ENCODE measurements around the gene ADIPOR2. TPM values are rescaled to one million over a fixed set of nuclear protein-coding genes. Genes with fewer than 3 reads are reported as not detected.

Gene ADIPOR2
- total and polyA plus RNA-seq, 10 of the 15 experiments (the other 5 are each of a cell fraction or from before 2014, with no cell fraction given), result 8.6 to 65.0 (median 38.0) TPM

DNA sequence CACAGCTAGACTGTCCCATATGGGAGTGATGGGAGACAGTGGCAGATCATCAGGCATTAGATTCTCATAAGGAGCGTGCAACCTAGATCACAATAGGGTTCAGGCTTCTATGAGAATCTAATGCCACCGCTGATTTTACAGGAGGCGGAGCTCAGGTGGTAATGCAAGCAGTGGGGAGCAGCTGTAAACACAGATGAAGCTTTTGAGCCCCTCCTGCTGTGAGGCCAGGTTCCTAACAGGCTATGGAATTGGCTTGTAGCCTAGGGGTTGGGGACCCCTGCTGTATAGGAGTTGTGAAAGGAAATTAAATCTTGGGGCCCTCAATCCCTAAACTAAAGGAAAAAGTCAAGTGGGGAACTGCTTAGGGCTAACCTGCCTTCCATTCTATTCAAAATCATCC lies 29.6 kb downstream of the ADIPOR2 start:
- H3K9ac ChIP-seq (ENCODE audit: control insufficient read depth, insufficient read depth, low read length), result no peak overlapping the region
- no peaks in the 10 kb centered on the region for H3K27me3 ChIP-seq (replicated peaks in 1 of 2; ENCODE audit: control insufficient read depth in 2 of 2, insufficient read depth in 2 of 2, low read length in 1 of 2)
- peaks cover 3% of the 10 kb centered on the region; the same call in 2 of the 3 replicates for H3K9me3 ChIP-seq (replicated peaks; ENCODE audit: control insufficient read depth, insufficient read depth, low read length)
- no TSS peak for BruUV-seq (replicated peaks)
- H3K4me2 ChIP-seq (ENCODE audit: control insufficient read depth, insufficient read depth), result no peak overlapping the region
- peaks cover 12% of the 10 kb centered on the region for H3K4me1 ChIP-seq (ENCODE audit: control insufficient read depth, insufficient read depth, low read length)
- H3K36me3 ChIP-seq (ENCODE audit: control insufficient read depth in 2 of 2, insufficient read depth in 2 of 2, low read length in 1 of 2), result no peaks in the 10 kb centered on the region
- ChIA-PET POLR2A (no interaction called here), CTCF (no interaction called here), SMC1A (ENCODE audit: uncharacterized antibody, unreplicated experiment) (interaction anchor here (1.5 kb wide), 1 partner anchor 19 kb away, joined by 3 read pairs; no protein-coding TSS in a partner anchor), RAD21 (ENCODE audit: unreplicated experiment) (no interaction called here)
- TF ChIP-seq, protein P1, sequence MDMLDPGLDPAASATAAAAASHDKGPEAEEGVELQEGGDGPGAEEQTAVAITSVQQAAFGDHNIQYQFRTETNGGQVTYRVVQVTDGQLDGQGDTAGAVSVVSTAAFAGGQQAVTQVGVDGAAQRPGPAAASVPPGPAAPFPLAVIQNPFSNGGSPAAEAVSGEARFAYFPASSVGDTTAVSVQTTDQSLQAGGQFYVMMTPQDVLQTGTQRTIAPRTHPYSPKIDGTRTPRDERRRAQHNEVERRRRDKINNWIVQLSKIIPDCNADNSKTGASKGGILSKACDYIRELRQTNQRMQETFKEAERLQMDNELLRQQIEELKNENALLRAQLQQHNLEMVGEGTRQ (IDR thresholded peaks at IDR 0.05; ENCODE audit: borderline replicate concordance, low read depth, low read length), result no peak
- TF ChIP-seq RFX5 (IDR thresholded peaks at IDR 0.05; ENCODE audit: low read depth, low read length) (no peak), SIN3A (IDR thresholded peaks at IDR 0.05; ENCODE audit: low read depth, low read length) (no peak), PML (IDR thresholded peaks at IDR 0.05; ENCODE audit: low read length) (no peak), CHD4 (IDR thresholded peaks at IDR 0.05) (no peak), PAX8 (IDR thresholded peaks at IDR 0.05) (no peak), JUND (IDR thresholded peaks at IDR 0.05; ENCODE audit: low read depth, low read length) (no peak), NR2C2 (IDR thresholded peaks at IDR 0.05; ENCODE audit: borderline replicate concordance, control insufficient read depth, insufficient read length, low read depth) (no peak), POLR2AphosphoS5 (IDR thresholded peaks at IDR 0.05; ENCODE audit: low read length) (no peak), POLR2AphosphoS2 (IDR thresholded peaks at IDR 0.05; ENCODE audit: low read depth, low read length) (no peak), ATF2 (IDR thresholded peaks at IDR 0.05; ENCODE audit: low read length) (no peak), TCF7 (IDR thresholded peaks at IDR 0.05; ENCODE audit: borderline replicate concordance) (no peak), E4F1 (IDR thresholded peaks at IDR 0.05; ENCODE audit: borderline replicate concordance, partially characterized antibody) (no peak)
- no peak overlapping the region for H2AFZ ChIP-seq (ENCODE audit: control insufficient read depth, low read depth, low read length)
- in situ Hi-C loops (cut with MboI), result no loop called here
- DNase-seq (ENCODE audit: low read depth, low spot score), result no peak
- peaks cover 69% of the 10 kb centered on the region for H3K79me2 ChIP-seq (ENCODE audit: control insufficient read depth, insufficient read depth, low read length)
- H3K4me3 ChIP-seq, result no peak overlapping the region
- H3K27ac ChIP-seq (ENCODE audit: control insufficient read depth, insufficient read depth), result no peak overlapping the region
- H4K20me1 ChIP-seq (ENCODE audit: control insufficient read depth, insufficient read depth), result 0 out of 2 replicates have a peak, but pooled peaks cover 3% of the 10 kb centered on the region
- 96% methylated on average over 3 of the region's 3 CpGs for WGBS (ENCODE audit: insufficient coverage, insufficient replicate concordance, low lambda C conversion rate, missing lambda C conversion rate)
- ATAC-seq, result no peak
- intact Hi-C loops (cut with micrococcal nuclease; ENCODE audit: unreplicated experiment), result no loop called here
- FAIRE-seq, result no peak

Data from GM12878 (cell line).